GM18868 (cell line): ENCODE measurements around the gene SSH2.
"Not testable (repeated sequence)": the region's sequence is repeated elsewhere in the genome, so short reads cannot be mapped to it uniquely, and the experiment has no call there.

Source experiments
- ATAC-seq: cut with Tn5 transposase; IDR thresholded peaks from one replicate; pipeline ENCODE4 v1.9.1; 2021; ENCODE audit warnings: mild to moderate bottlenecking, moderate library complexity; ENCODE audit not compliant: unreplicated experiment

The SSH2 gene

GRCh38 chr17:29682054-29682453 is 248.0 kb downstream of the SSH2 start:
- ATAC-seq: no peak

GRCh38 chr17:29677824-29678223 is 252.2 kb downstream of the SSH2 start:
- no peak for ATAC-seq

GRCh38 chr17:29677221-29677791 is 252.7 kb downstream of the SSH2 start:
- no peak for ATAC-seq

GRCh38 chr17:29675961-29676360 is 254.1 kb downstream of the SSH2 start:
- not testable (repeated sequence) for ATAC-seq

GRCh38 chr17:29674281-29674680 is 255.7 kb downstream of the SSH2 start:
- no peak for ATAC-seq

- ATAC-seq: no peak
Measured at GRCh38 chr17:29671661-29672060, 258.4 kb downstream of the SSH2 start.

- no peak for ATAC-seq
Measured at GRCh38 chr17:29669266-29669665, 260.8 kb downstream of the SSH2 start.

GRCh38 chr17:29667969-29668368 is 262.1 kb downstream of the SSH2 start:
- no peak for ATAC-seq

GRCh38 chr17:29665481-29665810 is 264.6 kb downstream of the SSH2 start:
- ATAC-seq: no peak

GRCh38 chr17:29664743-29665480 is 265.1 kb downstream of the SSH2 start:
- no peak for ATAC-seq

- no peak for ATAC-seq
Measured at GRCh38 chr17:29663155-29663554, 266.9 kb downstream of the SSH2 start.

- no peak for ATAC-seq
Measured at GRCh38 chr17:29661213-29661612, 268.8 kb downstream of the SSH2 start.

GRCh38 chr17:29659155-29659554 is 270.9 kb downstream of the SSH2 start:
- ATAC-seq: no peak

- no peak for ATAC-seq
Measured at GRCh38 chr17:29655323-29655722, 274.7 kb downstream of the SSH2 start.

- ATAC-seq: no peak
Measured at GRCh38 chr17:29653995-29654714, 275.9 kb downstream of the SSH2 start.

- ATAC-seq: no peak
Measured at GRCh38 chr17:29652976-29653375, 277.1 kb downstream of the SSH2 start.

GRCh38 chr17:29651913-29652312 is 278.1 kb downstream of the SSH2 start:
- ATAC-seq: not testable (repeated sequence)

GRCh38 chr17:29650396-29650795 is 279.6 kb downstream of the SSH2 start:
- no peak for ATAC-seq

- ATAC-seq: no peak
Measured at GRCh38 chr17:29649359-29649758, 280.7 kb downstream of the SSH2 start.

- no peak for ATAC-seq
Measured at GRCh38 chr17:29648005-29648404, 282.0 kb downstream of the SSH2 start.

- no peak for ATAC-seq
Measured at GRCh38 chr17:29645515-29646051, 284.4 kb downstream of the SSH2 start.

GRCh38 chr17:29643817-29644160 is 286.2 kb downstream of the SSH2 start:
- ATAC-seq: no peak
